IMR-90 (cell line): ENCODE measurements around the gene CEBPA.

Experiments
- CEBPB ChIP-seq: IDR thresholded peaks from 2 replicates; pipeline ENCODE4 v1.6.1; 2012; ENCODE audit warnings: low read depth, low read length, improper control_type of control experiment
- CHD1 ChIP-seq: IDR thresholded peaks from 2 replicates; pipeline ENCODE4 v1.6.1; 2012; ENCODE audit warnings: low read depth, low read length, improper control_type of control experiment
- CTCF ChIP-seq: conservative IDR thresholded peaks from 2 replicates; pipeline ENCODE4 v1.5.1; 2012; ENCODE audit warnings: mild to moderate bottlenecking, low read depth, low read length, improper control_type of control experiment
- ELK1 ChIP-seq: fragments of 150-350 bp; IDR thresholded peaks from 2 replicates; pipeline ENCODE4 v1.6.1; 2016; ENCODE audit warnings: low read depth, mild to moderate bottlenecking, low read length, moderate library complexity, borderline replicate concordance
- FOS ChIP-seq: fragments of 150-350 bp; IDR thresholded peaks from 2 replicates; pipeline ENCODE4 v1.6.1; 2016; ENCODE audit warnings: low read depth, low read length
- MAFK ChIP-seq: IDR thresholded peaks from 2 replicates; pipeline ENCODE4 v1.6.1; 2012; ENCODE audit warnings: low read depth, low read length, improper control_type of control experiment
- MAZ ChIP-seq: IDR thresholded peaks from 2 replicates; pipeline ENCODE4 v1.6.1; 2012; ENCODE audit warnings: low read depth, mild to moderate bottlenecking, low read length, improper control_type of control experiment, moderate library complexity, borderline replicate concordance
- MXI1 ChIP-seq: IDR thresholded peaks from 2 replicates; pipeline ENCODE4 v1.6.1; 2012; ENCODE audit warnings: low read depth, mild to moderate bottlenecking, low read length, moderate library complexity, borderline replicate concordance
- POLR2A ChIP-seq: IDR thresholded peaks from 2 replicates; pipeline ENCODE4 v1.6.1; 2012; ENCODE audit warnings: mild to moderate bottlenecking, low read depth, low read length
- RAD21 ChIP-seq: IDR thresholded peaks from 2 replicates; pipeline ENCODE4 v1.6.1; 2012; ENCODE audit warnings: low read length, improper control_type of control experiment
- SMC3 ChIP-seq: fragments of 150-350 bp; IDR thresholded peaks from 2 replicates; pipeline ENCODE4 v1.6.1; 2016; ENCODE audit warnings: low read depth, mild to moderate bottlenecking, antibody characterized with exemption, low read length, moderate library complexity
- USF2 ChIP-seq: fragments of 150-350 bp; IDR thresholded peaks from 2 replicates; pipeline ENCODE4 v1.6.1; 2017; ENCODE audit warnings: mild to moderate bottlenecking, antibody characterized with exemption, low read length, low read depth

GRCh38 chr19:33349319-33350289, 47.3 kb upstream of the CEBPA start:
- TF ChIP-seq CTCF (no peak), FOS (no peak), POLR2A (no peak), MXI1 (no peak), MAZ (no peak), USF2 (no peak), MAFK (no peak), CEBPB (no peak), ELK1 (no peak), RAD21 (no peak), CHD1 (no peak), SMC3 (no peak)
